ENCODE data around the gene NCAN. TPM values are rescaled to one million over a fixed set of nuclear protein-coding genes. Genes with fewer than 3 reads are reported as not detected.

NCAN gene
- total and polyA plus RNA-seq, 2 of the 8 experiments (the other 6 are each of a cell fraction or from before 2014, with no cell fraction given) = 2.7 TPM

DNA sequence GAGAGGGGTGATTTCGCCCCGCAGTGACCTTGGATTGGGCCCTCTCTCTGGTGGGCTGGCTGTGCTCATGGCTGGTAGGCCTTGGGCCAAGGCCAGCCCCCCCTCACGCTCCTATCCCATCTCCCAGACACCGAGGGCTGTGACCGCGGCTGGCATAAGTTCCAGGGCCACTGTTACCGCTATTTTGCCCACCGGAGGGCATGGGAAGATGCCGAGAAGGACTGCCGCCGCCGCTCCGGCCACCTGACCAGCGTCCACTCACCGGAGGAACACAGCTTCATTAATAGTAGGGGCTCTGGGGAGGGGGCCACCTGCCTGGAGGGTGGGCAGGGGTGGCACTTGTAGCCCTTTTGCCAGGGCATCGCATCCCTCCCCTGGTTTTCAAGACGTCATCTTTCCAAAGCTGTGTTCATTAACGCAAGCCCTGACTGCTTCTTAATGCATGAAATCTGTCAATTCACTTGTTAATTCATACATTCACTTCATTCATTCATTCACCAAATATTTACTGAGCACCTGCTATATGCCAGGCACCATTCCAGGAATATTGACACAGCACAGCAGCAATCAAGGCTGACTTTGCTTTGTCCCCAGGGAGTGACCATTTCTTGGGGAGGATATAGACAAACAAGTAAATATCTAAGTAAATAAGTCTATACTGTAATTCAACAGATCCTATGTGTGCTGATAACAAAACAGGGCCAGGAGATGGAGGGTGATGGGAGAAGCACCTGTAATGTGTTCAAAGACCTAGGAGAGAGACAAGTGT lies 26.6 kb downstream of the NCAN start:
- Histone ChIP-seq H2BK20ac (ENCODE audit: low read length) (no peak overlapping the region), H3K14ac (ENCODE audit: insufficient read length) (no peak overlapping the region), H3K4me1 (replicated peaks in 1 of 4; ENCODE audit: control insufficient read depth in 3 of 4, insufficient read depth in 4 of 4, low read length in 3 of 4) (no peaks in the 10 kb centered on the region), H3K4me2 (ENCODE audit: insufficient read depth in 1 of 2, low read depth in 2 of 2, low read length in 2 of 2) (no peak overlapping the region), H2BK5ac (ENCODE audit: low read depth, low read length) (no peak overlapping the region), H3K27me3 (replicated peaks in 1 of 4; ENCODE audit: control insufficient read depth in 3 of 4, extremely low read depth in 1 of 4, insufficient read depth in 3 of 4, low read length in 3 of 4) (no peaks in the 10 kb centered on the region; a peak in 2 of 7 replicates), H4K5ac (ENCODE audit: insufficient read length, low read depth, low read length) (no peak overlapping the region), H4K91ac (replicated peaks; ENCODE audit: insufficient read length, low read length) (no peak overlapping the region), H2BK120ac (replicated peaks; ENCODE audit: low read depth, low read length) (no peak overlapping the region), H3K79me1 (ENCODE audit: low read depth, low read length) (no peaks in the 10 kb centered on the region), H3K27ac (ENCODE audit: low read depth, low read length) (no peak overlapping the region), H3K23me2 (ENCODE audit: low read depth, low read length) (no peaks in the 10 kb centered on the region), H3K9me3 (ENCODE audit: insufficient read depth in 2 of 2, low read depth in 1 of 2, low read length in 1 of 2) (peaks cover 7 to 13% of the 10 kb centered on the region in 2 experiments), H3K18ac (ENCODE audit: extremely low read depth, low read length) (no peak overlapping the region), H3K36me3 (ENCODE audit: control insufficient read depth in 2 of 4, insufficient read depth in 4 of 4, low read length in 3 of 4) (no peaks in the 10 kb centered on the region), H2BK12ac (ENCODE audit: low read depth, low read length) (no peak overlapping the region), H3K56ac (replicated peaks; ENCODE audit: insufficient read length, low read depth, low read length) (no peak overlapping the region), H3K23ac (ENCODE audit: insufficient read length) (no peak overlapping the region), H3K4me3 (ENCODE audit: extremely low read depth in 1 of 4, insufficient read depth in 2 of 4, low read depth in 3 of 4, low read length in 4 of 4) (no peak overlapping the region), H3K79me2 (ENCODE audit: control insufficient read depth in 1 of 2, insufficient read depth in 2 of 2, low read length in 2 of 2) (no peaks in the 10 kb centered on the region), H2AFZ (ENCODE audit: low read length) (no peak overlapping the region), H2BK15ac (ENCODE audit: low read length) (no peak overlapping the region), H4K8ac (ENCODE audit: extremely low read depth, insufficient read depth, low read length) (peak overlapping the region; percentile 71; the same call in 1 of the 2 replicates), H4K20me1 (replicated peaks in 1 of 2; ENCODE audit: control insufficient read depth in 1 of 2, insufficient read depth in 2 of 2, low read length in 2 of 2) (no peaks in the 10 kb centered on the region), H3K4ac (replicated peaks; ENCODE audit: insufficient read length, low read depth, low read length) (no peak overlapping the region), H2AK5ac (ENCODE audit: low read depth, low read length) (no peak overlapping the region), H3K9ac (replicated peaks in 1 of 4; ENCODE audit: extremely low read depth in 1 of 4, low read depth in 3 of 4, low read length in 3 of 4) (no peak overlapping the region)
- WGBS, 2 experiments (ENCODE audit: extremely low coverage in 1 of 2, insufficient coverage in 1 of 2, insufficient read length in 1 of 2, insufficient replicate concordance in 2 of 2, low coverage in 1 of 2, low lambda C conversion rate in 2 of 2, missing lambda C conversion rate in 1 of 2) = 80% methylated on average over 18 of the region's 18 CpGs; no CpG with 5 or more reads in 1 of the 2 experiments
- DNase-seq (ENCODE audit: low read depth in 1 of 2, low spot score in 2 of 2) = no peak
- CTCF ChIA-PET (ENCODE audit: partially characterized antibody) = no interaction called here
- POLR2A ChIA-PET (ENCODE audit: partially characterized antibody) = no interaction called here
- no peak for FAIRE-seq
- no peak for TF ChIP-seq CTBP2 (IDR thresholded peaks at IDR 0.05; ENCODE audit: borderline replicate concordance, insufficient read depth, insufficient read length, low read length)
